ENCODE results near the gene CHRNB2. TPM values are rescaled to one million over a fixed set of nuclear protein-coding genes. Genes with fewer than 3 reads are reported as not detected.
A peak's percentile ranks its signal among the peaks of the same experiment; 100 is the strongest.

The CHRNB2 gene
- total and polyA plus RNA-seq, 2 of the 8 experiments (the other 6 are each of a cell fraction or from before 2014, with no cell fraction given) = 3.1 to 4.1 TPM

DNA sequence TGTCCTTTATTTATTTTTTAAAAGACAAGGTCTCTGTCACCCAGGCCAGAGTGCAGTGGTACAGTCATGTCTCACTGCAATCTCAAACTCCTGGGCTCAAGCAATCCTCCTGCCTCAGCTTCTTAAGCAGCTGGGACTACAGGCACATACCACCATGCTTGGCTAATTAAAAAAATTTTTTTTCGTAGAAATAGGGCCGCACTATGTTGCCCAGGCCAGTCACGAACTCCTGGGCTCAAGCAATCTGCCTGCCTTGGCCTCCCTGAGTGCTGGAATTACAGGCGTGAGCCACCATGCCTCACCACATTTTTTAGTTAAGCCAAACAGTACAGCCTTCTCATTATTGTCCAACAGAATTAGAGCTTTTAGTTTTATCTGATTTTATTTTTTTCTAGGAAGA is 47.8 kb downstream of the CHRNB2 start:
- Histone ChIP-seq H2BK20ac (ENCODE audit: low read length) (no peak overlapping the region), H2AFZ (ENCODE audit: low read length) (no peak overlapping the region), H3K9me3 (ENCODE audit: insufficient read depth in 2 of 2, low read depth in 1 of 2, low read length in 1 of 2) (no peaks in the 10 kb centered on the region), H3K9ac (replicated peaks in 1 of 4; ENCODE audit: extremely low read depth in 1 of 4, low read depth in 3 of 4, low read length in 3 of 4) (no peak overlapping the region), H4K91ac (replicated peaks; ENCODE audit: insufficient read length, low read length) (no peak overlapping the region), H3K4ac (replicated peaks; ENCODE audit: insufficient read length, low read depth, low read length) (no peak overlapping the region), H2AK5ac (ENCODE audit: low read depth, low read length) (peak overlapping the region; percentile 42), H4K5ac (ENCODE audit: insufficient read length, low read depth, low read length) (no peak overlapping the region), H3K36me3 (ENCODE audit: control insufficient read depth in 2 of 4, insufficient read depth in 4 of 4, low read length in 3 of 4) (no peaks in the 10 kb centered on the region), H3K27ac (ENCODE audit: low read depth, low read length) (no peak overlapping the region), H3K23me2 (ENCODE audit: low read depth, low read length) (no peaks in the 10 kb centered on the region), H3K79me1 (ENCODE audit: low read depth, low read length) (peaks cover 8% of the 10 kb centered on the region), H2BK120ac (replicated peaks; ENCODE audit: low read depth, low read length) (no peak overlapping the region), H2BK15ac (ENCODE audit: low read length) (no peak overlapping the region), H3K4me1 (replicated peaks in 1 of 4; ENCODE audit: control insufficient read depth in 3 of 4, insufficient read depth in 4 of 4, low read length in 3 of 4) (peaks cover 6 to 19% (median 12%) of the 10 kb centered on the region in 4 experiments), H3K14ac (ENCODE audit: insufficient read length) (no peak overlapping the region), H2BK12ac (ENCODE audit: low read depth, low read length) (no peak overlapping the region), H4K8ac (ENCODE audit: extremely low read depth, insufficient read depth, low read length) (no peak overlapping the region), H3K18ac (ENCODE audit: extremely low read depth, low read length) (no peak overlapping the region), H3K4me2 (ENCODE audit: insufficient read depth in 1 of 2, low read depth in 2 of 2, low read length in 2 of 2) (no peak overlapping the region), H3K23ac (ENCODE audit: insufficient read length) (no peak overlapping the region), H2BK5ac (ENCODE audit: low read depth, low read length) (no peak overlapping the region; the same call in 1 of the 2 replicates), H3K56ac (replicated peaks; ENCODE audit: insufficient read length, low read depth, low read length) (no peak overlapping the region), H3K27me3 (replicated peaks in 1 of 4; ENCODE audit: control insufficient read depth in 3 of 4, extremely low read depth in 1 of 4, insufficient read depth in 3 of 4, low read length in 3 of 4) (no peaks in the 10 kb centered on the region), H3K79me2 (ENCODE audit: control insufficient read depth in 1 of 2, insufficient read depth in 2 of 2, low read length in 2 of 2) (peaks cover 19 to 92% of the 10 kb centered on the region in 2 experiments), H3K4me3 (ENCODE audit: extremely low read depth in 1 of 4, insufficient read depth in 2 of 4, low read depth in 3 of 4, low read length in 4 of 4) (no peak overlapping the region), H4K20me1 (replicated peaks in 1 of 2; ENCODE audit: control insufficient read depth in 1 of 2, insufficient read depth in 2 of 2, low read length in 2 of 2) (peaks cover 1 to 4% of the 10 kb centered on the region in 2 experiments)
- FAIRE-seq (no peak), DNase-seq (ENCODE audit: low read depth in 1 of 2, low spot score in 2 of 2) (no peak)
- POLR2A ChIA-PET (ENCODE audit: partially characterized antibody) = interaction anchor here (1.2 to 2.1 kb wide), 2 partner anchors 9 to 12 kb away, joined by 3 to 9 read pairs; no protein-coding TSS in a partner anchor
- 81% methylated on average over 4 of the region's 4 CpGs; no CpG with 5 or more reads in 1 of the 2 experiments for WGBS, 2 experiments (ENCODE audit: extremely low coverage in 1 of 2, insufficient coverage in 1 of 2, insufficient read length in 1 of 2, insufficient replicate concordance in 2 of 2, low coverage in 1 of 2, low lambda C conversion rate in 2 of 2, missing lambda C conversion rate in 1 of 2)
- no peak for TF ChIP-seq CBX8 (IDR thresholded peaks at IDR 0.05; ENCODE audit: borderline replicate concordance, low read depth, low read length)
- no peak for TF ChIP-seq TCF12 (IDR thresholded peaks at IDR 0.05; ENCODE audit: low read depth, low read length)
- no peak for TF ChIP-seq POLR2AphosphoS5 (IDR thresholded peaks at IDR 0.05; ENCODE audit: low read depth, low read length)
- TF ChIP-seq CBX5 (IDR thresholded peaks at IDR 0.05; ENCODE audit: low read depth, low read length) = no peak
- TF ChIP-seq TAF7 (optimal IDR thresholded peaks at IDR 0.05; ENCODE audit: borderline replicate concordance, low read depth, low read length) = no peak
- TF ChIP-seq CTBP2 (IDR thresholded peaks at IDR 0.05; ENCODE audit: borderline replicate concordance, insufficient read depth, insufficient read length, low read length) = no peak
- TF ChIP-seq, protein P1, sequence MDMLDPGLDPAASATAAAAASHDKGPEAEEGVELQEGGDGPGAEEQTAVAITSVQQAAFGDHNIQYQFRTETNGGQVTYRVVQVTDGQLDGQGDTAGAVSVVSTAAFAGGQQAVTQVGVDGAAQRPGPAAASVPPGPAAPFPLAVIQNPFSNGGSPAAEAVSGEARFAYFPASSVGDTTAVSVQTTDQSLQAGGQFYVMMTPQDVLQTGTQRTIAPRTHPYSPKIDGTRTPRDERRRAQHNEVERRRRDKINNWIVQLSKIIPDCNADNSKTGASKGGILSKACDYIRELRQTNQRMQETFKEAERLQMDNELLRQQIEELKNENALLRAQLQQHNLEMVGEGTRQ (IDR thresholded peaks at IDR 0.05; ENCODE audit: low read length) = no peak
- no peak for TF ChIP-seq TEAD4 (IDR thresholded peaks at IDR 0.05; ENCODE audit: low read depth, low read length)
- TF ChIP-seq, protein P2, sequence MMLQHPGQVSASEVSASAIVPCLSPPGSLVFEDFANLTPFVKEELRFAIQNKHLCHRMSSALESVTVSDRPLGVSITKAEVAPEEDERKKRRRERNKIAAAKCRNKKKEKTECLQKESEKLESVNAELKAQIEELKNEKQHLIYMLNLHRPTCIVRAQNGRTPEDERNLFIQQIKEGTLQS (IDR thresholded peaks at IDR 0.05; ENCODE audit: insufficient read depth, low read depth, low read length) = no peak
- TF ChIP-seq EGR1 (IDR thresholded peaks at IDR 0.05; ENCODE audit: borderline replicate concordance, low read depth, low read length) = no peak
- no peak for TF ChIP-seq TBP (IDR thresholded peaks at IDR 0.05; ENCODE audit: low read depth, low read length)
- no peak for TF ChIP-seq GTF2F1 (IDR thresholded peaks at IDR 0.05; ENCODE audit: borderline replicate concordance, low read depth, low read length)
- CTCF ChIA-PET (ENCODE audit: partially characterized antibody) = interaction anchor here (1.0 to 1.9 kb wide), 6 partner anchors 8 to 129 kb away, joined by 3 to 8 read pairs (median 4); no protein-coding TSS in a partner anchor

All from H1 (cell line).